ENCODE results near the gene SEMA3G.

The SEMA3G gene

GRCh38 chr3:52430416-52430810 lies 14.5 kb downstream of the SEMA3G start:
- no peaks in the 10 kb centered on the region for H3K79me2 ChIP-seq (ENCODE audit: insufficient read depth, low read length)
- no peak for DNase-seq
- H3K36me3 ChIP-seq (ENCODE audit: insufficient read depth, low read length) = no peaks in the 10 kb centered on the region
- no peak for ATAC-seq (ENCODE audit: insufficient read depth, low read depth)
- no peaks in the 10 kb centered on the region for H3K4me1 ChIP-seq (ENCODE audit: insufficient read depth, low read length)
- TF ChIP-seq EZH2 (IDR thresholded peaks at IDR 0.05; ENCODE audit: borderline replicate concordance, low read depth, low read length, severe bottlenecking) (no peak), CTCF (IDR thresholded peaks at IDR 0.05; ENCODE audit: borderline replicate concordance, extremely low read depth, low read length, poor library complexity, severe bottlenecking) (no peak)
- peaks cover 3% of the 10 kb centered on the region for H3K27me3 ChIP-seq (ENCODE audit: insufficient read depth, low read length, poor library complexity)
- no peak overlapping the region for H3K27ac ChIP-seq (ENCODE audit: low read length)
- no peak overlapping the region for H3K9ac ChIP-seq (ENCODE audit: low read depth, low read length)
- H3K4me2 ChIP-seq (ENCODE audit: insufficient read depth, low read length) = no peak overlapping the region
- H3K9me3 ChIP-seq (ENCODE audit: insufficient read depth, low read length, severe bottlenecking) = no peaks in the 10 kb centered on the region
- no peak overlapping the region for H3K4me3 ChIP-seq (ENCODE audit: low read depth in 1 of 2, low read length in 2 of 2)
- no peak overlapping the region for H2AFZ ChIP-seq (ENCODE audit: low read depth, low read length)
- no peaks in the 10 kb centered on the region for H4K20me1 ChIP-seq (ENCODE audit: insufficient read depth, low read length)

GRCh38 chr3:52429779-52430415 lies 15.0 kb downstream of the SEMA3G start:
- no peaks in the 10 kb centered on the region for H3K79me2 ChIP-seq (ENCODE audit: insufficient read depth, low read length)
- TF ChIP-seq EZH2 (IDR thresholded peaks at IDR 0.05; ENCODE audit: borderline replicate concordance, low read depth, low read length, severe bottlenecking) (no peak), CTCF (IDR thresholded peaks at IDR 0.05; ENCODE audit: borderline replicate concordance, extremely low read depth, low read length, poor library complexity, severe bottlenecking) (no peak)
- no peak overlapping the region for H3K4me3 ChIP-seq (ENCODE audit: low read depth in 1 of 2, low read length in 2 of 2)

GRCh38 chr3:52429031-52429430 lies 15.9 kb downstream of the SEMA3G start:
- no peaks in the 10 kb centered on the region for H3K79me2 ChIP-seq (ENCODE audit: insufficient read depth, low read length)
- no peak overlapping the region for H2AFZ ChIP-seq (ENCODE audit: low read depth, low read length)
- H3K27ac ChIP-seq (ENCODE audit: low read length) = no peak overlapping the region
- H3K27me3 ChIP-seq (ENCODE audit: insufficient read depth, low read length, poor library complexity) = peaks cover 3% of the 10 kb centered on the region
- no peak overlapping the region for H3K4me2 ChIP-seq (ENCODE audit: insufficient read depth, low read length)
- H3K9ac ChIP-seq (ENCODE audit: low read depth, low read length) = no peak overlapping the region
- ATAC-seq (ENCODE audit: insufficient read depth, low read depth) = no peak
- H3K36me3 ChIP-seq (ENCODE audit: insufficient read depth, low read length) = no peaks in the 10 kb centered on the region
- no peak overlapping the region for H3K4me3 ChIP-seq (ENCODE audit: low read depth in 1 of 2, low read length in 2 of 2)
- DNase-seq = no peak
- no peaks in the 10 kb centered on the region for H3K4me1 ChIP-seq (ENCODE audit: insufficient read depth, low read length)
- no peaks in the 10 kb centered on the region for H4K20me1 ChIP-seq (ENCODE audit: insufficient read depth, low read length)
- H3K9me3 ChIP-seq (ENCODE audit: insufficient read depth, low read length, severe bottlenecking) = no peaks in the 10 kb centered on the region
- TF ChIP-seq EZH2 (IDR thresholded peaks at IDR 0.05; ENCODE audit: borderline replicate concordance, low read depth, low read length, severe bottlenecking) (no peak), CTCF (IDR thresholded peaks at IDR 0.05; ENCODE audit: borderline replicate concordance, extremely low read depth, low read length, poor library complexity, severe bottlenecking) (no peak)

More at GRCh38 chr3:52429779-52430415, 15.0 kb downstream of the SEMA3G start:
- H3K27me3 ChIP-seq (ENCODE audit: insufficient read depth, low read length, poor library complexity) = peaks cover 3% of the 10 kb centered on the region
- DNase-seq (no peak), ATAC-seq (ENCODE audit: insufficient read depth, low read depth) (no peak)
- H2AFZ ChIP-seq (ENCODE audit: low read depth, low read length) = no peak overlapping the region
- no peaks in the 10 kb centered on the region for H4K20me1 ChIP-seq (ENCODE audit: insufficient read depth, low read length)
- no peaks in the 10 kb centered on the region for H3K36me3 ChIP-seq (ENCODE audit: insufficient read depth, low read length)
- no peaks in the 10 kb centered on the region for H3K4me1 ChIP-seq (ENCODE audit: insufficient read depth, low read length)
- no peak overlapping the region for H3K4me2 ChIP-seq (ENCODE audit: insufficient read depth, low read length)
- H3K27ac ChIP-seq (ENCODE audit: low read length) = no peak overlapping the region
- H3K9me3 ChIP-seq (ENCODE audit: insufficient read depth, low read length, severe bottlenecking) = no peaks in the 10 kb centered on the region
- no peak overlapping the region for H3K9ac ChIP-seq (ENCODE audit: low read depth, low read length)
